ENCODE data around the gene CDK6.

CDK6 gene

GRCh38 chr7:92590711-92591310, 245.6 kb downstream of the CDK6 start:
- CTCF ChIA-PET: interaction anchor here (1.1 to 3.8 kb wide), 8 partner anchors 9 to 38 kb away, joined by 3 to 27 read pairs (median 6); no protein-coding TSS in a partner anchor
- DNase-seq: no peak
- H3K27me3 ChIP-seq (replicated peaks in 2 of 5; ENCODE audit: control insufficient read depth in 4 of 5, insufficient read depth in 5 of 5, low read length in 4 of 5): no peaks in the 10 kb centered on the region
- peak overlapping the region in 6 of 7 experiments; percentile 80 to 98 (median 92) for H3K4me3 ChIP-seq (ENCODE audit: control insufficient read depth in 1 of 7, extremely low read depth in 1 of 7, insufficient read depth in 4 of 7, low read depth in 2 of 7, low read length in 6 of 7)
- H3K36me3 ChIP-seq (ENCODE audit: control insufficient read depth in 4 of 4, insufficient read depth in 4 of 4, low read length in 3 of 4): peaks cover 0 to 8% (median 0%) of the 10 kb centered on the region in 4 experiments
- POLR2A ChIA-PET: no interaction called here
- H3K9me3 ChIP-seq (ENCODE audit: control extremely low read depth in 1 of 5, control insufficient read depth in 4 of 5, insufficient read depth in 2 of 5, low read depth in 1 of 5, low read length in 4 of 5): no peaks in the 10 kb centered on the region
- WGBS (ENCODE audit: insufficient coverage): 51% methylated on average over 10 of the region's 19 CpGs
- no peak overlapping the region for H3K27ac ChIP-seq (ENCODE audit: insufficient read depth in 1 of 2, low read depth in 1 of 2, low read length in 2 of 2, poor library complexity in 1 of 2, severe bottlenecking in 2 of 2)
- peaks cover 7 to 31% (median 24%) of the 10 kb centered on the region in 4 experiments for H3K4me1 ChIP-seq (ENCODE audit: control extremely low read depth in 1 of 4, control insufficient read depth in 4 of 4, insufficient read depth in 4 of 4, low read length in 3 of 4)

- H3K4me1 ChIP-seq (ENCODE audit: control extremely low read depth in 1 of 4, control insufficient read depth in 4 of 4, insufficient read depth in 4 of 4, low read length in 3 of 4): peaks cover 7 to 32% (median 25%) of the 10 kb centered on the region in 4 experiments
- ChIA-PET CTCF (interaction anchor here (0.7 to 3.8 kb wide), 3 partner anchors 12 to 21 kb away, joined by 3 to 27 read pairs (median 4); no protein-coding TSS in a partner anchor), POLR2A (no interaction called here)
- peaks cover 0 to 3% (median 0%) of the 10 kb centered on the region in 5 experiments for H3K9me3 ChIP-seq (ENCODE audit: control extremely low read depth in 1 of 5, control insufficient read depth in 4 of 5, insufficient read depth in 2 of 5, low read depth in 1 of 5, low read length in 4 of 5)
- H3K4me3 ChIP-seq (ENCODE audit: control insufficient read depth in 1 of 7, extremely low read depth in 1 of 7, insufficient read depth in 4 of 7, low read depth in 2 of 7, low read length in 6 of 7): peak overlapping the region in 6 of 7 experiments; percentile 80 to 98 (median 92)
- H3K27me3 ChIP-seq (replicated peaks in 2 of 5; ENCODE audit: control insufficient read depth in 4 of 5, insufficient read depth in 5 of 5, low read length in 4 of 5): no peaks in the 10 kb centered on the region
- WGBS (ENCODE audit: insufficient coverage): 64% methylated on average over 7 of the region's 7 CpGs
- no peak for DNase-seq
- H3K27ac ChIP-seq (ENCODE audit: insufficient read depth in 1 of 2, low read depth in 1 of 2, low read length in 2 of 2, poor library complexity in 1 of 2, severe bottlenecking in 2 of 2): peak overlapping the region in 1 of 2 experiments; percentile 92
- H3K36me3 ChIP-seq (ENCODE audit: control insufficient read depth in 4 of 4, insufficient read depth in 4 of 4, low read length in 3 of 4): peaks cover 0 to 13% (median 0%) of the 10 kb centered on the region in 4 experiments
Observed at GRCh38 chr7:92589056-92589455, 247.3 kb downstream of the CDK6 start.

- Histone ChIP-seq H3K36me3 (ENCODE audit: control insufficient read depth in 4 of 4, insufficient read depth in 4 of 4, low read length in 3 of 4) (peaks cover 0 to 13% (median 0%) of the 10 kb centered on the region in 4 experiments), H3K4me3 (ENCODE audit: control insufficient read depth in 1 of 7, extremely low read depth in 1 of 7, insufficient read depth in 4 of 7, low read depth in 2 of 7, low read length in 6 of 7) (peak overlapping the region in 6 of 7 experiments; percentile 80 to 98 (median 92)), H3K4me1 (ENCODE audit: control extremely low read depth in 1 of 4, control insufficient read depth in 4 of 4, insufficient read depth in 4 of 4, low read length in 3 of 4) (peaks cover 7 to 32% (median 25%) of the 10 kb centered on the region in 4 experiments), H3K27me3 (replicated peaks in 2 of 5; ENCODE audit: control insufficient read depth in 4 of 5, insufficient read depth in 5 of 5, low read length in 4 of 5) (no peaks in the 10 kb centered on the region), H3K9me3 (ENCODE audit: control extremely low read depth in 1 of 5, control insufficient read depth in 4 of 5, insufficient read depth in 2 of 5, low read depth in 1 of 5, low read length in 4 of 5) (peaks cover 0 to 3% (median 0%) of the 10 kb centered on the region in 5 experiments), H3K27ac (ENCODE audit: insufficient read depth in 1 of 2, low read depth in 1 of 2, low read length in 2 of 2, poor library complexity in 1 of 2, severe bottlenecking in 2 of 2) (no peak overlapping the region)
- 90% methylated on average over 7 of the region's 9 CpGs for WGBS (ENCODE audit: insufficient coverage)
- DNase-seq: no peak
- ChIA-PET CTCF (interaction anchor here (0.7 to 1.6 kb wide), 2 partner anchors 12 to 21 kb away, joined by 3 to 4 read pairs; no protein-coding TSS in a partner anchor), POLR2A (no interaction called here)
Observed at GRCh38 chr7:92588561-92588960, 247.8 kb downstream of the CDK6 start.

- CTCF ChIA-PET: interaction anchor here (1.2 kb wide), 1 partner anchor 8 kb away, joined by 4 read pairs; no protein-coding TSS in a partner anchor
- H3K4me3 ChIP-seq (ENCODE audit: control insufficient read depth in 1 of 7, extremely low read depth in 1 of 7, insufficient read depth in 4 of 7, low read depth in 2 of 7, low read length in 6 of 7): no peak overlapping the region
- POLR2A ChIA-PET: no interaction called here
Observed at GRCh38 chr7:92586841-92587240, 249.5 kb downstream of the CDK6 start.

GRCh38 chr7:92586403-92586802, 250.0 kb downstream of the CDK6 start:
- H3K27me3 ChIP-seq (replicated peaks in 2 of 5; ENCODE audit: control insufficient read depth in 4 of 5, insufficient read depth in 5 of 5, low read length in 4 of 5): no peaks in the 10 kb centered on the region
- POLR2A ChIA-PET: no interaction called here
- CTCF ChIA-PET: no interaction called here
- peaks cover 0 to 17% (median 1%) of the 10 kb centered on the region in 4 experiments for H3K36me3 ChIP-seq (ENCODE audit: control insufficient read depth in 4 of 4, insufficient read depth in 4 of 4, low read length in 3 of 4)
- no peak overlapping the region for H3K27ac ChIP-seq (ENCODE audit: insufficient read depth in 1 of 2, low read depth in 1 of 2, low read length in 2 of 2, poor library complexity in 1 of 2, severe bottlenecking in 2 of 2)
- peaks cover 7 to 32% (median 25%) of the 10 kb centered on the region in 4 experiments for H3K4me1 ChIP-seq (ENCODE audit: control extremely low read depth in 1 of 4, control insufficient read depth in 4 of 4, insufficient read depth in 4 of 4, low read length in 3 of 4)
- H3K4me3 ChIP-seq (ENCODE audit: control insufficient read depth in 1 of 7, extremely low read depth in 1 of 7, insufficient read depth in 4 of 7, low read depth in 2 of 7, low read length in 6 of 7): no peak overlapping the region
- H3K9me3 ChIP-seq (ENCODE audit: control extremely low read depth in 1 of 5, control insufficient read depth in 4 of 5, insufficient read depth in 2 of 5, low read depth in 1 of 5, low read length in 4 of 5): peaks cover 0 to 3% (median 0%) of the 10 kb centered on the region in 5 experiments
- no peak for DNase-seq

More at GRCh38 chr7:92586841-92587240, 249.5 kb downstream of the CDK6 start:
- Histone ChIP-seq H3K36me3 (ENCODE audit: control insufficient read depth in 4 of 4, insufficient read depth in 4 of 4, low read length in 3 of 4) (peaks cover 0 to 13% (median under 1%) of the 10 kb centered on the region in 4 experiments), H3K27ac (ENCODE audit: insufficient read depth in 1 of 2, low read depth in 1 of 2, low read length in 2 of 2, poor library complexity in 1 of 2, severe bottlenecking in 2 of 2) (no peak overlapping the region), H3K4me1 (ENCODE audit: control extremely low read depth in 1 of 4, control insufficient read depth in 4 of 4, insufficient read depth in 4 of 4, low read length in 3 of 4) (peaks cover 7 to 32% (median 25%) of the 10 kb centered on the region in 4 experiments), H3K9me3 (ENCODE audit: control extremely low read depth in 1 of 5, control insufficient read depth in 4 of 5, insufficient read depth in 2 of 5, low read depth in 1 of 5, low read length in 4 of 5) (peaks cover 0 to 3% (median 0%) of the 10 kb centered on the region in 5 experiments), H3K27me3 (replicated peaks in 2 of 5; ENCODE audit: control insufficient read depth in 4 of 5, insufficient read depth in 5 of 5, low read length in 4 of 5) (no peaks in the 10 kb centered on the region)
- WGBS (ENCODE audit: insufficient coverage): 81% methylated on average over 4 of the region's 4 CpGs
- no peak for DNase-seq

GRCh38 chr7:92584953-92585352, 251.4 kb downstream of the CDK6 start:
- Histone ChIP-seq H3K27ac (ENCODE audit: insufficient read depth in 1 of 2, low read depth in 1 of 2, low read length in 2 of 2, poor library complexity in 1 of 2, severe bottlenecking in 2 of 2) (peak overlapping the region in 1 of 2 experiments; percentile 2), H3K4me3 (ENCODE audit: control insufficient read depth in 1 of 7, extremely low read depth in 1 of 7, insufficient read depth in 4 of 7, low read depth in 2 of 7, low read length in 6 of 7) (no peak overlapping the region)
- CTCF ChIA-PET: interaction anchor here (0.9 kb wide), 1 partner anchor 22 kb away, joined by 3 read pairs; no protein-coding TSS in a partner anchor

GRCh38 chr7:92582948-92583347, 253.4 kb downstream of the CDK6 start:
- H3K4me1 ChIP-seq (ENCODE audit: control extremely low read depth in 1 of 4, control insufficient read depth in 4 of 4, insufficient read depth in 4 of 4, low read length in 3 of 4): peaks cover 0 to 10% (median 4%) of the 10 kb centered on the region in 4 experiments
- no peak for DNase-seq
- ChIA-PET CTCF (interaction anchor here (1.9 kb wide), 1 partner anchor 32 kb away, joined by 4 read pairs; no protein-coding TSS in a partner anchor), POLR2A (no interaction called here)
- H3K4me3 ChIP-seq (ENCODE audit: control insufficient read depth in 1 of 7, extremely low read depth in 1 of 7, insufficient read depth in 4 of 7, low read depth in 2 of 7, low read length in 6 of 7): no peak overlapping the region
- H3K9me3 ChIP-seq (ENCODE audit: control extremely low read depth in 1 of 5, control insufficient read depth in 4 of 5, insufficient read depth in 2 of 5, low read depth in 1 of 5, low read length in 4 of 5): peaks cover 0 to 3% (median 0%) of the 10 kb centered on the region in 5 experiments
- WGBS (ENCODE audit: insufficient coverage): no CpG with 5 or more reads among the region's 1 CpG
- H3K36me3 ChIP-seq (ENCODE audit: control insufficient read depth in 4 of 4, insufficient read depth in 4 of 4, low read length in 3 of 4): peaks cover 9 to 47% (median 22%) of the 10 kb centered on the region in 4 experiments
- no peak overlapping the region for H3K27ac ChIP-seq (ENCODE audit: insufficient read depth in 1 of 2, low read depth in 1 of 2, low read length in 2 of 2, poor library complexity in 1 of 2, severe bottlenecking in 2 of 2)
- no peaks in the 10 kb centered on the region for H3K27me3 ChIP-seq (replicated peaks in 2 of 5; ENCODE audit: control insufficient read depth in 4 of 5, insufficient read depth in 5 of 5, low read length in 4 of 5)

More at GRCh38 chr7:92584953-92585352, 251.4 kb downstream of the CDK6 start:
- H3K36me3 ChIP-seq (ENCODE audit: control insufficient read depth in 4 of 4, insufficient read depth in 4 of 4, low read length in 3 of 4): peaks cover 2 to 31% (median 9%) of the 10 kb centered on the region in 4 experiments
- H3K27me3 ChIP-seq (replicated peaks in 2 of 5; ENCODE audit: control insufficient read depth in 4 of 5, insufficient read depth in 5 of 5, low read length in 4 of 5): no peaks in the 10 kb centered on the region
- H3K9me3 ChIP-seq (ENCODE audit: control extremely low read depth in 1 of 5, control insufficient read depth in 4 of 5, insufficient read depth in 2 of 5, low read depth in 1 of 5, low read length in 4 of 5): peaks cover 0 to 3% (median 0%) of the 10 kb centered on the region in 5 experiments
- POLR2A ChIA-PET: no interaction called here
- DNase-seq: no peak
- H3K4me1 ChIP-seq (ENCODE audit: control extremely low read depth in 1 of 4, control insufficient read depth in 4 of 4, insufficient read depth in 4 of 4, low read length in 3 of 4): peaks cover 7 to 25% (median 19%) of the 10 kb centered on the region in 4 experiments

All from common myeloid progenitor, CD34-positive (primary cell).